ENCODE measurements around the gene CLEC14A. TPM values are rescaled to one million over a fixed set of nuclear protein-coding genes. Genes with fewer than 3 reads are reported as not detected.

CLEC14A gene
- total and polyA plus RNA-seq, 11 donors, result 20.6 to 61.7 (median 31.3) TPM

GRCh38 chr14:38205119-38205813, 50.6 kb downstream of the CLEC14A start:
- WGBS, 4 donors, result 78 to 87% (median 85%) methylated on average over 5 of the region's 5 CpGs
- no peak overlapping the region for H3K27ac ChIP-seq
- intact Hi-C loops (cut with DNase I), result loop anchor here in 1 of 10 donors (10.0 kb wide), 1 partner anchor 300 kb away; no protein-coding TSS in a partner anchor
- no peak overlapping the region for H3K4me3 ChIP-seq
- H3K36me3 ChIP-seq, result no peaks in the 10 kb centered on the region
- peaks cover 0 to 11% (median 1%) of the 10 kb centered on the region in 12 donors for H3K9me3 ChIP-seq
- H3K27me3 ChIP-seq, result peaks cover 0 to 34% (median 25%) of the 10 kb centered on the region in 9 donors
- no peak for TF ChIP-seq CTCF (IDR thresholded peaks at IDR 0.05)
- no peak for TF ChIP-seq POLR2A (IDR thresholded peaks at IDR 0.05)
- DNase-seq, result no peak
- ATAC-seq, result no peak
- H3K4me1 ChIP-seq, result peaks cover 0 to 24% (median 5%) of the 10 kb centered on the region in 12 donors

GRCh38 chr14:38204719-38205115, 51.2 kb downstream of the CLEC14A start:
- ATAC-seq, result no peak
- Histone ChIP-seq H3K9me3 (peaks cover 0 to 11% (median 1%) of the 10 kb centered on the region in 12 donors), H3K4me1 (peaks cover 0 to 18% (median 3%) of the 10 kb centered on the region in 12 donors), H3K27ac (no peak overlapping the region), H3K4me3 (no peak overlapping the region), H3K36me3 (no peaks in the 10 kb centered on the region), H3K27me3 (peaks cover 0 to 29% (median 19%) of the 10 kb centered on the region in 9 donors)
- TF ChIP-seq POLR2A (IDR thresholded peaks at IDR 0.05), result no peak
- no peak for TF ChIP-seq CTCF (IDR thresholded peaks at IDR 0.05)
- intact Hi-C loops (cut with DNase I), result loop anchor here in 1 of 10 donors (10.0 kb wide), 1 partner anchor 300 kb away; no protein-coding TSS in a partner anchor
- DNase-seq, result no peak

Other genes with a start within 250 kb of the CLEC14A start
- 1 to 10 TPM in 2 of 9 donors, under 1 TPM in 7; 0.12 to 2.6 (median 0.69) TPM for gene SSTR1, start 48.2 kb downstream of the CLEC14A start, total RNA-seq
- under 1 TPM; 0.23 to 0.44 TPM for gene SSTR1, start 48.2 kb downstream of the CLEC14A start, polyA plus RNA-seq

Measured in heart left ventricle (tissue), 16 donors.